Measurements from ENCODE around the gene MAPK8IP2. TPM values are rescaled to one million over a fixed set of nuclear protein-coding genes. Genes with fewer than 3 reads are reported as not detected.
"Not testable (repeated sequence)": the region's sequence is repeated elsewhere in the genome, so short reads cannot be mapped to it uniquely, and the experiment has no call there.

MAPK8IP2 gene
- total RNA-seq, 1 experiment from 2014 or later: 0.15 TPM

DNA sequence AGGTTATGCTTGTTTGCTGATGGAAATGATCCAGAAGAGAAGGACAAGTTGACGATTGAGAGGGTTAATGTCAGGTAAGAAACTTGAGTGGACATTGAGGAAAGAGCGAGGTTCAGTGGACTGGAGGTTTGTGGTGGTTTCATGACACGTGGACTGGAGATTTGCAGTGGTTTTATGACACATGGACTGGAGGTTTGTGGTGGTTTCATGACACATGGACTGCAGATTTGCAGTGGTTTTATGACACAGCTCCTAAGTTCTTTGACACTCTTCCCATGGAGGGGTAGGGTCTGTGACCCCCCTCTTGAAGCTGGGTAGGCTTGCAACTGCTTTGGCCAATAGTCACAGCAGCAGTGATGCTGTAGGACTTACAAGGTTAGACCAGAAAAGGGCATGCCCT, 5.4 kb upstream of the MAPK8IP2 start:
- no peak for DNase-seq (ENCODE audit: extremely low read depth, low read depth)

- no peak for DNase-seq (ENCODE audit: extremely low read depth, low read depth)
These were observed 3.5 kb upstream of the MAPK8IP2 start for GRCh38 chr22:50597097-50597496.

GRCh38 chr22:50599816-50600455, 657 bp upstream of the MAPK8IP2 start:
- DNase-seq (ENCODE audit: extremely low read depth, low read depth): no peak

DNA sequence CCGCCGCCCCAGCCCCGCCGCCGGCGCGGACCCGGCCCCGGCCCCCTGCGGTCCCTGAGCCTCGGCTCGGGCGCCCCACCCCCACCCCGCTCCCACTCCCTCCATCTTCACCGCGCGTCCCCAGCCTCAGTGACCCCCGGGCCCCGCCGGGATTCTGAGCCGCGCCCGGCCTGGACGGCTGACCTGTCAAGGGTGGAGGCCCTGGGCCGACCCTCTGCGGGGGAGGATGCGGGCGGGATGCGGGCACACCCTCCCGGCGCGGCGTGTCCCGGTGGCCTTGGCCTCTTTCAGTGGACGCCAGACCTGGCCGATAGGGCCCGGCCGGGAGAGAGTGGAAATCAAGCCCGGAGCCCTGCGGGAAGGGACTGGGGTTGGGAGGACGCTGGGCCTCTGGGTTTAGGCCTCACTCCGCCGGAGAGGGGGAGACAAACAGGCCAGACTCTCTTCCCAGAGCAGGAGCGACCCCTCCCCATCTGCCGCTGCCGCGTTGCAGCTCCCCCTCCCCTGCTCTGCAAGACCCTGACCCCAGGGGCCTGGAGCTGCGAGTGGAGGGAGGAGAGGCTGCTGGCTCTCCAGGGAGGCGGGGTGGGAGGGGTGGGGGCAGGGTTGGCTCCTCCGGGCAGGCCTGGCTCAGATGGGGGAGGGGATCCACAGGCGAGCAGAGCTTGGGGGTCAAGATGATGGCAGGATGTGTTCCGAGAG, 525 bp downstream of the MAPK8IP2 start:
- DNase-seq (ENCODE audit: extremely low read depth, low read depth): no peak

DNA sequence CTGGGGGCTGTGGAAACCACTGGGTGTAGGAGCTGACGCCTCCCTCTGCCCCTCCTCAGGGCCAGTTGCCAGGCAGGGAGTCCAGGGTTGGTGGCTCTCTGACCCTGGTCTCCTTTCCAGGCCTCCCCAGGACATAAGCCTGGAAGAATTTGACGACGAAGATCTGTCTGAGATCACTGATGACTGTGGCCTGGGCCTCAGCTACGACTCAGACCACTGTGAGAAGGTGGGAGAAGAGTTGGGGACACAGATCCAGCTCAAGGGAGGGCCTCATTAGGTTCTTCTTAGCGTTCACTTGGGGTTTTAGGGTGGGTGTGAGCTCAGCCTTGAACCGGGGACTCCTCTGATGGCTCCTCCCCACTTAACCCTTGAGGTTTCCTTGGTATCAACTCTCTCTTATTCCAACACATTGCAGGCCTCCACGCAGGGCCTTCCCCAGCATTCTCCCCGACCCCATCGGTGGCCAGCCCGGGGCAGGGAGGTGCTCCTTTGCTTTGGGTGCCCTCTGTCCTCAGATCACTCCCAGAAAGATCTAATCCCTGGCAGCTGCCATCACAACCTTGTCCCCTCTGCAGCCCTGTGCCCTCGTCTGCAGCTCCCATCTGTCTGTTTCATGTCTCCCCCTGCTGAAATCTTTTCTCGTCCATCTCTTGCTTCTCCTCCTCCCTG, 1.2 kb downstream of the MAPK8IP2 start:
- DNase-seq (ENCODE audit: extremely low read depth, low read depth): no peak

GRCh38 chr22:50602338-50602700, 1.7 kb downstream of the MAPK8IP2 start:
- DNase-seq (ENCODE audit: extremely low read depth, low read depth): no peak

DNA sequence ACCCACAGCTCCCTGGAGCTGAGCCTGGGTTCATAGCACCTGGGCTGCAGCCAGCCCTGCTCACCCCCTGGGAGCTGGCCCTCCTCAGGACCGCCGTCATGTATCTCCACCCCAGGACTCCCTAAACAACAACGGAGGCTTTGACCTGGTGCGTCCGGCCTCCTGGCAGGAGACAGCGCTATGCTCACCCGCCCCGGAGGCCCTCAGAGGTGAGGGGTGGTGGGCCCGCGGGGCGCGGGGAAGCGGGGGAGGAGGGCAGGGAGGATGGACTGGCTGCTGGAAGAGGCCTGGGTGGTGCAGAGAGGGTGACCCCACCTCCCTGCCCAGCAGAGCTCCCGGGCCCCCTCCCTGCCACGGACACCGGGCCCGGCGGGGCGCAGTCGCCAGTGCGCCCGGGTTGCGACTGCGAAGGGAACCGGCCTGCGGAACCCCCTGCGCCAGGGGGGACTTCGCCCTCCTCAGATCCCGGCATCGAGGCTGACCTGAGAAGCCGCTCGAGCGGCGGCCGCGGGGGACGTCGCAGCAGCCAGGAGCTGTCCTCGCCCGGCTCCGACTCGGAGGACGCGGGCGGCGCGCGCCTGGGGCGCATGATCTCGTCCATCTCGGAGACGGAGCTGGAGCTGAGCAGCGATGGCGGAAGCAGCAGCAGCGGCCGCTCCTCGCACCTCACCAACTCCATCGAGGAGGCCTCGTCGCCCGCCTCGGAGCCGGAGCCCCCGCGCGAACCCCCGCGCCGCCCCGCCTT, 3.1 kb downstream of the MAPK8IP2 start:
- DNase-seq (ENCODE audit: extremely low read depth, low read depth): no peak

GRCh38 chr22:50604256-50605001, 3.8 kb downstream of the MAPK8IP2 start:
- no peak for DNase-seq (ENCODE audit: extremely low read depth, low read depth)

GRCh38 chr22:50605002-50605612, 4.5 kb downstream of the MAPK8IP2 start:
- no peak for DNase-seq (ENCODE audit: extremely low read depth, low read depth)

DNA sequence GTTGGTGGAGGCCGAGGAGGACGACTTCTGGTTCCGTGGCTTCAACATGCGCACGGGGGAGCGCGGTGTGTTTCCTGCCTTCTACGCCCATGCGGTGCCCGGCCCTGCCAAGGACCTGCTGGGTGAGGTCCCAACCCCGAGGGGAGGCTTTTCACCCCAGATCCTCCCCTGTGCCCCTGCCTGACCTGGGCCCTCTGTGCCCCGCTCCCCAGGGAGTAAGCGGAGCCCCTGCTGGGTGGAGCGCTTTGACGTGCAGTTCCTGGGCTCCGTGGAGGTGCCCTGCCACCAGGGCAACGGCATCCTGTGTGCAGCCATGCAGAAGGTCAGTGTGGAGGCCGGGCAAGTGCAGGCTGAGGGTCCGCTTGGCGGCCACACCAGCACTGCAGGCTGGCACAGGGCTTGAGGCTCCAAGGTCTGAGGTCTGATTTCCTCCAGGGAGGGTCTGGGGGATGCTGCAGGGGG, 5.1 kb downstream of the MAPK8IP2 start:
- no peak for DNase-seq (ENCODE audit: extremely low read depth, low read depth)

DNA sequence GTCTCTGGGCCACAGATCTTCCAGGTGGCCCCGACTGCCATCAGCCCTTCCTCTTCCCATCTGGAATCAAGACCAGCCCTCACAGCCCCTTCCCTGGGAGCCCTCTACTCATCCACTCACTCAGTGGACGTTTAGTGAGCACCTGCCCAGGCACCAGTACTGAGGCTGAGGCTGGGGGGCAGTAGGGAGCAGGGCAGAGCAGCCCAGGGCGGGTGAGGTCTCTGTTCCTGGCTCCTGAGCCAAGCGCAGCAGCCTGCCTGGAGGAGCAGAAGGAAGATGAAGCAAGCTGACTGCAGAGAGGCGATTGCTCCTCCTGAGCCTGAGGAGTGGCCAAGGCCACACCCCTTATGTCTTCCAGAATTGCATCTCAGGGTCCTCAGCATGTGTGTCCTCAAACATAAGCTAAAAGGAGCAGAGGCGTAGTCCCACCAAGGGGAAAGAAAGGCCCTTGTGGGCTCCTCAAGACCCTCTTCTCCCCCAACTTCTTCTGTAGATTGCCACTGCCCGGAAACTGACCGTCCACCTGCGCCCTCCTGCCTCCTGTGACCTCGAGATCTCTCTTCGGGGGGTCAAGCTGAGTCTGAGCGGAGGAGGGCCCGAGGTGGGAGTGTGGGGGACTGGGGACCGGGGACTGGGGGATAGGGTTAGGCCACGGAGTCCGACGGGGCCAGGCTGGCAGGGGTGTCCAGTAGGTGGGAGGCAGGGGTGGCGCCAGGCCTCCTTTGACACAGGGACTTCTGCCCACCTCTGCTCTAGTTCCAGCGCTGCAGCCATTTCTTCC, 5.8 kb downstream of the MAPK8IP2 start:
- no peak for DNase-seq (ENCODE audit: extremely low read depth, low read depth)

DNA sequence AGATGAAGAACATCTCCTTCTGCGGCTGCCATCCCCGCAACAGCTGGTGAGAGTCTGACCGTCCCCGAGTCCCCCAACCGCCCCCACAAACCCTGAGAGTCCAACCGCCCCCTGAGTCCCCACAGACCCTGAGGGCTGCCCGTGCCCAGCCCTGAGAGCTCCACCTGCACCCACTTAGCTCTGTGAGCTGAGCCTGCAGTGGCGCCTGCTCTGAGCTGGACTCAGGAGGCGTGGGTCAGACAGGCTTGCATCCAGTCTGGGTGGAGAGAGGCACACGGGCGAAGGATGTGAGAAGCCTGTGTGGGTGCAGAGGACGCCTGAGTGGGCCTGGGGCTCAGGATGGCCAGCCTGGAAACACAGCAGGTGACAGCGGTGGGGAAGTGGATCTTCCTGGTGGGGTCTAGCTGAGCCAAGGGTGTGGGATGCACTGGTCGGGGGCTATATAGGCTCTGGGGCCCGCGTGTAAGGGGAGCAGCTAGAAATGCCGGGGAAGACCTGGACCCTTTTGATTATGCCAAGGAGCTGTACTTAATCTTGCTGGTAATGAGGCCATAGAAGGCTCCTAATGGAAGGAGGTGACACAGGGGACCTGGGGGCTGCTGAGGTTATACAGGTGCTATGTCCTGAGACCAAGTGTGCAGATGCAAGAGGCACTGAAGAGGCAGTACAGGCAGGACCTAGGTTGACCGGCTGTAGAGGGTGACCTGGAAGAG, 6.5 kb downstream of the MAPK8IP2 start:
- DNase-seq (ENCODE audit: extremely low read depth, low read depth): no peak

DNA sequence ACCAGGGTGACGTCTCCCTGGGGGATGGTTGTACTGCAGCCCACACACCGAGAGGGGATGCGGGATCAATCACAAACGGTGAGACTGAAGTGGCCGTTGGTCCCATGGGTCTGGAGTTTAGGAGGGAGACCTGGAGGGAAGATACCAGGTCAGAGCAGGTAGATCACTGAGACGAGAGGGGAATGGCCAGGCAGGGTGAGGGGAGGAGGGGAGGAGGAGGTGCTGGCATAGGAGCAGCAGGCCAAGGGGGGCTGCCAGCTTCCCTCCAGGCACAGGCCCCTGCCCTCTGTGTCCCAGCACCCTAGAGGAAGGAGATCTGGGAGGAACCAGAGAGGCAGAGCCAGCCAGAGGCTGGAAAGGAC, 7.0 kb downstream of the MAPK8IP2 start:
- DNase-seq (ENCODE audit: extremely low read depth, low read depth): no peak

DNA sequence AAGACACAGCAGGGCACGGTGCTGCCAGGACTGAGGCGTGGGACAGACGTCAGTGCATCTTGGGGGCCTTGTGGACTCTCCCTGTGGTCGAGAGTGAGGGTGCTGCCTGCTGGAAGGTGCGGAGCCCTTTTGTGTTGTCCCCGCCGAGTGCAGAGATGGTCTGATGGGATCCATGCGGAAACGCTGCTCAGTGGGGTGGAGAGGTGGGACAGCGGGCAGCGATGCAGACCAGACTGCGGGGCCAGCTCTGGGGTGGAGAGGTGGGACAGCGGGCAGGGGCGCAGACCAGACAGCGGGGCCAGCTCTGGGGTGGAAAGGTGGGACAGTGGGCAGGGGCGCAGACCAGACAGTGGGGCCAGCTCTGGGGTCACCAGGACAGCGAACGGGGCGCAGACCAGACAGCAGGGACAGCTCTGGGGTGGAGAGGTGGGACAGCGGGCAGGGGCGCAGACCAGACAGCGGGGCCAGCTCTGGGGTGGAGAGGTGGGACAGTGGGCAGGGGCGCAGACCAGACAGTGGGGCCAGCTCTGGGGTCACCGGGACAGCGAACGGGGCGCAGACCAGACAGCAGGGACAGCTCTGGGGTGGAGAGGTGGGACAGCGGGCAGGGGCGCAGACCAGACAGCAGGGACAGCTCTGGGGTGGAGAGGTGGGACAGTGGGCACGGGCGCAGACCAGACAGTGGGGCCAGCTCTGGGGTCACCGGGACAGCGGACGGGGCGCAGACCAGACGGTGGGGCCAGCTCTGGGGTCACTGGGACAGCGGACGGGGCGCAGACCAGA, 7.7 kb downstream of the MAPK8IP2 start:
- not testable (repeated sequence) for DNase-seq (ENCODE audit: extremely low read depth, low read depth)

GRCh38 chr22:50608996-50609395, 8.4 kb downstream of the MAPK8IP2 start:
- no peak for DNase-seq (ENCODE audit: extremely low read depth, low read depth)

GRCh38 chr22:50609599-50609998, 9.0 kb downstream of the MAPK8IP2 start:
- DNase-seq (ENCODE audit: extremely low read depth, low read depth): no peak

DNA sequence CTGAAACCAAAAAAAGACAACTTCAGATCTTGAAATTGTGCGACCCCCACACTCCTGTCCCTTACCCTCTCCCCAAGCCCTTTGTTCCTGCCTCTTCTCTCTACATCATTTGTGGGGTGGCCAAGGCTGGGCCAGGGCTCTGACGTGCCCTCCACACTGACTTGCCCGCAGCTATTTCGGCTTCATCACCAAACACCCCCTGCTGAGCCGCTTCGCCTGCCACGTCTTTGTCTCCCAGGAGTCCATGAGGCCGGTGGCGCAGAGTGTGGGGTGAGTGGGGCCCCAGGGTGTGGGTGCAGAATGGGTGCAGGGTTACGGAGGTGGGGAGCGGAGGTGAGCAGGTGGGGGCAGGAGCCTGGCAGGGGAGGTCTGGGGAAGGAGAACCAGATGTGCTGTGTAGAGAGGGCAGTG, 9.5 kb downstream of the MAPK8IP2 start:
- DNase-seq (ENCODE audit: extremely low read depth, low read depth): no peak

DNA sequence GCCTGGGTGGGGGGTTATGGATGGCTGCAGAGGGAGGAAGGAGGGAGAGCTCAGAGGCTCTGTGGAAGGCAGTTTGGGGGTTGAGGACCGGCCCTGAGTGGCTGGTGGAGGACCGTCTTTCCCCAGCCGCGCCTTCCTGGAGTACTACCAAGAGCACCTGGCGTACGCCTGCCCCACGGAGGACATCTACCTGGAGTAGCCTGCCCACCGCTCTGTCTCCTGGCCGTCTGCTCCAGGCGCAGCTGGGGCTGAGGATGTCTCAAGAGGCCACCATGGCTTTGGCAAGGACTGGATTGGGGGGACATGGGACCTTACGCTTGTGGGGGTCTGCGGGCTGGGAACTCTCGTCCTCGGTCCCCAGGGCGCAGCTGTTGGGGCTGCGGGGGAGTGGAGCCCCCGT, 10.0 kb downstream of the MAPK8IP2 start:
- no peak for DNase-seq (ENCODE audit: extremely low read depth, low read depth)
